DLD1 (cell line): Measurements from ENCODE around the gene DNHD1.
"Not testable (repeated sequence)": the region's sequence is repeated elsewhere in the genome, so short reads cannot be mapped to it uniquely, and the experiment has no call there.

ENCODE experiments used
- in situ Hi-C: cut with HindIII; loops from 2 replicates; pipeline ENCODE4 v1.10.0; 2017; ENCODE audit warnings: low sequenced_read_pairs

DNHD1 gene

DNA sequence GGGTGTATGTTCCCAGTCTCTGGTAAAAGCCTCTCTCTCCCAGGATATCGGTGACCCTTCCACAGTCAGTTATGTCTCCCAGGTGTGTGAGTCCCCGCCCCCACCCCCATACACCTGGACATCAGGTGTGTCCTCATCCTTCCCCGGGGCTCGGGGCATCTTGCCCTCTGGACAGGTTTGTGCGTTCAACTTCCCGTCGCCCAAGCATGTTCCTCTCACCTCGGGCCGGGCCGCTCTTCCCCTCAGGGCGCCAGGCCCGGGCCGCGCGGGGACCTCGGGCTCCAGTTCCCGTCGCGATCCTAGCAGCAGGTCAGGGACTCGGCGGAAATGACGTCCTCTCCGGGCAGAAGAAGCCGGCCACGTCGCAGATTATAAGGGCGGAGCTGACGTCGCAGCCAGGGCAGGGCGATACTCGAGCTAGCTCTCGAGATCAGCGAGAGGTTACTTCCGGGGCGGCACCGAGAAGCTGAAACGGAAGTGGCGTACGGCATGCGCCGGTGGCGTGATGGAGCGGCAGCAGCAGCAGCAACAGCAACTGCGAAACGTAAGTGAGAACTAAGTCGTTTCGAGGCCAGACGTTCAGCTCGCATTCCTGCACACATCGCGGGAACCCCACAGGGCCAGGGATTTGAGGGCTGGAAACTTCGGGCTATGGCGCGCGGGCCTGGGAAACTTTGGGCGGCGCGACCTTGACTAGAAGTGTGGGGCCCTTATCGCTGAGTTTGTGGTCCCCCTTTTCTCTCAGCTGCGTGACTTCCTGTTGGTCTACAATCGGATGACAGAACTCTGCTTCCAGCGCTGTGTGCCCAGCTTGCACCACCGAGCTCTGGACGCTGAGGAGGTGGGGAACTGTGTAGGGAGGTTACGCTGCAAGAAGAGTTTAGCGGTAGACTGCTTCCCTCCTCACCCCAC, 15.8 kb upstream of the DNHD1 start, which contains the start of the genes ARFIP2 and TIMM10B:
ARFIP2 (minus strand) TSS at position 320 of the 912 bp plus-strand sequence. CDS start 910 bp downstream, outside the sequence.
TIMM10B (plus strand) TSS at position 490 of the 912 bp plus-strand sequence; CDS start at position 506, 16 bp downstream.
- in situ Hi-C loops, result no loop called here

DNA sequence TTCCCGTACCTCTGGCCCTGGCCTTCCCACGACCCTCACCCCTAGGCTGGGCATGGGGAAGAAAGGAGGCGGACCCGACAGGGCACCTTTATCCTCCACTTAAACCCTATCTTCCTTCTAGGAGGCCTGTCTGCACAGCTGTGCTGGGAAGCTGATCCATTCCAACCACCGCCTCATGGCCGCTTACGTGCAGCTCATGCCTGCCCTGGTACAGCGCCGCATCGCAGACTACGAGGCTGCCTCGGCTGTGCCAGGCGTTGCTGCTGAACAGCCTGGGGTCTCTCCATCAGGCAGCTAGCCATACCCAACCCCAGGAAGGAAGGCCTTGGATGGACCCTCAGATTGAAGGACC, 15.2 kb upstream of the DNHD1 start:
- in situ Hi-C loops, result no loop called here

DNA sequence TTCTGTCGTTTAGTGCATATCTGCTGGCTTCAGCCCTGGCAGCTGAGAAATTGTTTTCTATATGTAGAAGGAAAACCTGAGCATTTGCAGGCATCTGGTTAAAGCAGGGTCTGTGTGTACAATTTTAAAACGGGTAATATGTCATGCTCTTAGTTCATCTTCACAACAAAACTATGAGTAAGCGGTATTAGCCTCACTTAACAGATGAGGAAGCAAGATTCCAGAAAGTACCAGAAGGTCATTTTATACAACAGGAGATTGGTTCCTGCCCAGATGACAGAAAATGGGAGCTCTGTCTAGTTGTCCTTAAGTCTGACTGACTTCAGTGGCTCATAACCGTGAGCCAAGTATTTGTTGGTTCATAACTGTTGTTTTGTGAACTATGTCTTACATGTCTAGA, 14.6 kb upstream of the DNHD1 start:
- in situ Hi-C loops, result no loop called here

DNA sequence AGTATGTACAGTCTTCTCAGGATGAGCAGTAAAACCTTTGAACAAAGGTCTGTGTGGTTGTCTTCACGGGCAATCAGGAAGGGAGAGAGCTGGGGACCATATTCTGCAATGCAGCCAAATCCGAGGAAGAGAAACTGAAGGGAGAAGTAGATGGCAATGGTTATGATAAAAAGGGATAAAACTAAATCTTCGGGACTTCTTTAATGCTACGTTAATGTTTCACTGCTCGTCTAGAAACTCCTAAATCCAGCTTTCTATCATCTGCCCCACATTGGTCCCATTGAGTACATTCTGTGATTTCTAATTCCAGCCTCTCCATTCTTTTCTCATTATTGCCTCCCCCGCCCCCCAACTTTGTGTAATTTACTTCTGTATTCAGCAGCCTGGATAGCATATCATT, 14.1 kb upstream of the DNHD1 start:
- in situ Hi-C loops, result no loop called here

DNA sequence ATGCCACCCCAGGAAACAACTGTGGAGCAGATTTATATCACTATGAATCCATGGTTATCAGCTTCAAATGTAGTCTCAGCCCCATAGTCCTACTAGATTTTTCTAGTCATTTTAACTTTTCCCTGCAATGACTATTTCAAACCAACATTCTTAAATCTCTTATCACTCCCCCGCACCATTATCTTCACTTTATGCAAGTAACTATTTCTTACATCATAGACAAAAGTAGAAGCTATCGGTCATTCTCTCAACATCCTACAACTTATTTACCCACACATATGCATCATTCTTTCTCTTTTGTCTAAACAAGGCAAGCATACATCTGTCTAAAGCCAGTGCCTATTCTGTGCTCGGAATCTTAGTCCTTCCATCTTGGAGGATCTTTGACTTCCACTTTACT, 11.4 kb upstream of the DNHD1 start:
- in situ Hi-C loops, result no loop called here

DNA sequence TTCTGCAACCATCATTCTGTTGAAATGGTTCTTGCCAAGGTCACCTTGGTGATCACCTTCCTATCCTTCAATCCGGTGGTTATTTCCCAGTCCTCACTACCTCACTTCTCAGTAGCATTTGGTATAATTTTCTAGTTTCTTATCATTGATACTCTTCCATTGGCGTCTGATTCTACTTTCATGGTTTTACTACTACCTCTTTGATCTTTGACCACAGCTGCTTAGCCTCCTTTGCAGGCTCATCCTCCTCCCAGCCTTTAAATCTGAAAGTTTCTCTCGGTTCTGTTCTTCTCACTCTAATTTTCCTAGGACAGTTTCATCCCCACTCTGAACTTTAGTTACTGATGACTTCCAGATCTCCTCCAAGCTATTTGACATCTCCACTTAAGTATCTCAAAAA, 10.8 kb upstream of the DNHD1 start:
- in situ Hi-C loops, result no loop called here

DNA sequence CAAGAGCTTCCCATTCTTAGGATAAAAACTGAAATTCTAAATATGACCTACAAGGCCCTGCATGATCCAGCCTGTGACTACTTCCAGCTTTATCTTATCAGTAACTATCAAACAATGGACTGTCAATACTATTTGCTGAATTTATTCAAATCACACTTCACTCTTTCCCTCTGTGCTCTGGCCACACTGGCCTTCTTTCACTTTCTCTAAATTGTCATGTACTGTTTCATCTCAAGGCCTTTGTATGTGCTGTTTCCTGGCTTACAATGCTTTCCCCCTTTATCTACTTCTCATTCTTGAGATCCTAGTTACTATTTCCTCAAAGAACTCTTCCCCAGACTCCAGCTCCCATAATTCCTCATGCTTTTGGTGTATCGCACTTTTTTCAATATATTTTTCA, 10.1 kb upstream of the DNHD1 start:
- in situ Hi-C loops, result no loop called here

DNA sequence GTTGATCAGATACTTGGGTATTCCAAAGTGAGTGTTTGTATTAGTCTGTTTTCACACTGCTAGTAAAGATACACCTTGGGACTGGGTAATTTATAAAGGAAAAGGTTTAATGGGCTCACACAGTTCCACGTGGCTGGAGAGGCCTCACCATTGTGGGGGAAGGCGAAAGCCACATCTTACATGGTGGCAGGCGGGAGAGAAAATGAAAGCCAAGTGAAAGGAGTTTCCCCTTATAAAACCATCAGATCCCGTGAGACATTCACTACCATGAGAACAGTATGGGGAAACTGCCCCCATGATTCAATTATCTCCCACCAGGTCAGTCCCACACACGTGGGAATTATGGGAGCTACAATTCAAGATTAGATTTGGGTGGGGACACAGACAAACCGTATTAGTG, 8.7 kb upstream of the DNHD1 start:
- in situ Hi-C loops, result no loop called here

DNA sequence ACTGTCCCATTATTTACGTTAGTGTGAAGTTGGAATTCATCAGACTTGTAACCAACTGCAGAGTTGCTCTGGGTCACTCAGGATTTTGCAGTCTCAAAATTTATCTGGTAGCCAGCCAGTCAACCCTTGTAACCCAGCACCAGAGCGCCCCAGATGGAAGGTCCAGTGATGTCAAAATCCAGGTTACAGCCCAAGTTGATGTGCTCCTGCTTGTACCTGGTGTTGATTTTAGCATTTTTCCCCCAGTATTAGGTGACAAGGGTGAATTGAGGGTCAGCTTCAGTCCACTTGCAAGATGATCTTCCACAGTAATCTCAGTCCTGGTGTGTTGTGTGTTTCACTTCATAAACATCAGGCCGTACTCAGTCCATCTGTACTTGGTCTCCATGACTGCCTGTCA, 8.3 kb upstream of the DNHD1 start:
- in situ Hi-C loops, result no loop called here

DNA sequence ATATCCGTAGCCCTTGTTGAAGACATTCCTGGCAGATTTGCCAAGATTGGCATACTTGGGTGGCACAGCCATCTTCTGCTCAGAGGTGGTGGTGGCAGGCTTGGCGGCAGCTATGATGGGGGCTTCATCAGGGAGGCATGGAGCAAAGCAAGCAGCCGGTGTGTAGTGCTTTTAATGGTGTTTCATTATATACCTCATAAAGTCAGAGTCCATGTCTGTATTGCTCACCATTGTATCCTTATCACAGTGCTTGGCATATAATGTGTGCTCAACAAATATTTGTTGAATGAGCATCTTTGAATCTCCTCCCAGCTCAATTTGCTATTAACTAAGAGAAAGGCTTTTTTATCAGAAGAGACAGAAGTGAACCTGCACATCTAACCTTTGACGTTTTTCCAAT, 7.8 kb upstream of the DNHD1 start:
- in situ Hi-C loops, result no loop called here

DNA sequence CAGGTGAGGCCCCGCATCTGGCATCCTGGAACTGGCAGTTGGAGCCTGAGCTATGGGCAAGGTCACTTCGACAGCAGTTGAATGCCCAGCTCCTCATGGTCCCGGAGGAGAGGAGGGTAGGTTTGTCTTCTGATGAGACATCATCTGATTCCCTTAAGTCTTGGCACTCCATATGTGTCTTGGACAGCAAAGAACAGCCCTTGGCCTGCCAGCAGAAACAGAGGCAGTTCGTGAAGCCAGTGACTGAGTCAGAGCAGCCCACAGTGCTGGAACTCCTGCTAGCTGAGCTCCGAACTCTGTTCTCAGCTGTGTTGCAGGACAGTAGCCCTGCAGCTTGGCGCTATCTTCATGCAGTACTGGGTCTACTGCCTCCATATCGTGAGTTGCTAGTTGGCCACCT, 1.0 kb downstream of the DNHD1 start:
- in situ Hi-C loops, result no loop called here

DNA sequence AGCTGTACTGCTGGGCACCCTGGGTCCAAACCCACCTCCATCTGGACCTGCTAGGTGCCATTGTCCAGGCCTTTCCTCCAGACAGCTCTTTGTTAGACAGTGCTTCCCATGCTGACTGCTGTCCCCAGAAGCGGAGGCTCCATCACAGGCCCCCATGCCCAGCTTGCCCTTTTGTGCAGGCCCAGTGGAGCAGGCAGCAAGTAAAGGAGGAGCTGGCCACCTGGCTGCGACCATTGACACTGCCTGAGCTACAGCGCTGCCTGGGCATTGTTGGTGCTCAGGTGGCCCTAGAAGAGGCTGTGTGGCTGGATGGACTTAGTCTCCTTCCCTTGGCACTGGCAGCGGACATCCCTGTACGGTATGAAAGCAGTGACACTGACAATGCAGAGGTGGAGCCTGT, 1.5 kb downstream of the DNHD1 start:
- in situ Hi-C loops, result no loop called here

DNA sequence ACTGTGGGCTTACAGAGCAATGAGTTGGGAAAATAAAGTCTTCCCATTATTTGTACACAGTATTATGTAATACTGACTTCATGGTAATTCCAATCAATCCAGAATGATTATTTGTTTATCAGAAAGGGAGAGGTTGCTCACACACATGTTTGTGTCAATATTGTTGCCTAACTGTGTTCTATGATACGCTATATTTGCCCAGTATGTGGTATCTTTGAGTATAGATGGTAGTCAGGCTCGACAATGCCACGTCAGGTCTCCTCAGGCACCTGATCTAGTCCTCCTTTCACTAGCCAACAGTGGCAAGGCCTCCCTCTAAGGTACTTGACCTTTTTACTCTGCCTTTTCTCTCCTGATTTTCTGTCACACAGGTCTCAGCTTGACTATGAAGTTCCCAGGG, 5.3 kb downstream of the DNHD1 start:
- in situ Hi-C loops, result no loop called here

DNA sequence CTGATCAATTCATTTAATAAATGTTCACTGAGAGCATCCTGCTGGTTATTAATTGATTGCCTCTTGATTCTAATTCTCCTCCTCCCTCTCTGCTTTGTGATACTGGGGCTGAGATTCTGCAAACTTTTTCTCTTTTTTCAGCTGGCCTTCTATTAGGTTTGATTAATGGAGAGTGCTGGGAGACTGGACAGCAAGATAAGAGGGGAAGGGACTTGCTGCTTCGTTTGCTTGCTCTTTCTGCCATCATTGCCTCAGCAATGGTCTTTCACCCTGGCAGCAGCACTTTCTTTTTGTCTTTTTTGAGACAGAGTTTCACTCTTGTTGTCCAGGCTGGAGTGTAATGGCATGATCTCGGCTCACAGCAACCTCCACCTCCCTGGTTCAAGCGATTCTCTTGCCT, 7.1 kb downstream of the DNHD1 start:
- in situ Hi-C loops, result no loop called here

DNA sequence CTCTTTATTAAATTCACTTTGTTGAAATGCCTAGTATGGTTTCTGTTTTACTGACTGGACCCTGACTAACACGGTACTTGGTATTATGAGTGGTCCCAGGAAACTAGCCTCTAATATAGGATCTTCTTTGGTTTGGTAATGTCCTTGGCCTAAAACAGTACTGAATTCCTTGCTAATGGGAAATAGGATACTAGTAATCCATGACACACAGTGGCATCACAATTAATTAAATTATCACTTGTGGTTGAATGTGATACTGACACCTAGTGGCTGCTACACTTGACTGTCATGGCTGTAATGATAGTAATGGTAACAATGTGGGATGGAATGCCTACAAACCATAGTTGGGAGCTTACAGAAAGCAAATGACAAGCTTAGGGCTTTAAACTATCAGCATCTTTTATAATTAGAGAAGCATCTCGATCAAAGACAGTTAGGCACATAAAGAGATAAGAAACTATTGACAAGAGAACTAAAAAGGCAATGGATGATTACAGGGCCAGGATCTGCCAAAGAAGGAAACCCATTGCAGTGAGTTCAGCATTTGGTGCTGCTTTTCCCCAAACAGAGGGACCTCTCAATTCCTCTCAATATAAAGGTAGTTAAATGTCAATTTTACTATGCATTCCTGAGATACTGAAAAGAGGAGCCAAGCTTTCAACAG, 8.6 kb downstream of the DNHD1 start:
- in situ Hi-C loops, result no loop called here

DNA sequence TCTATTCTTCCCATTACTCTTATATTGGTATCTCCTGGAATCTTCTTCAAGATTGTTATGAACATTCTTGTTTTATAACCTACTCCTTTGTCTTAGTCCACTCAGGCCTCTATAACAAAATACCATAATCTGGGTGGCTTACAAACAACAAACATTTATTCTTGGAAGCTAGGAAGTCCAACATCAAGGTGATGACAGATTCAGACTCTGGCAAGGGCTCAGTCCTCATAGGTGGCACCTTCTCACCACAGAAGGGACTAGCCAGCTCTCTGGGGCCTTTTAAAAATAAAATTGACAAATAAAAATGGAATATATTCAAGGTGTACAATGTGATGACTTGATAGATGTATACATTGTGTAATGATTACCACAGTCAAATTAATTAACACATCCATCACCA, 19.8 kb downstream of the DNHD1 start:
- in situ Hi-C loops, result no loop called here

DNA sequence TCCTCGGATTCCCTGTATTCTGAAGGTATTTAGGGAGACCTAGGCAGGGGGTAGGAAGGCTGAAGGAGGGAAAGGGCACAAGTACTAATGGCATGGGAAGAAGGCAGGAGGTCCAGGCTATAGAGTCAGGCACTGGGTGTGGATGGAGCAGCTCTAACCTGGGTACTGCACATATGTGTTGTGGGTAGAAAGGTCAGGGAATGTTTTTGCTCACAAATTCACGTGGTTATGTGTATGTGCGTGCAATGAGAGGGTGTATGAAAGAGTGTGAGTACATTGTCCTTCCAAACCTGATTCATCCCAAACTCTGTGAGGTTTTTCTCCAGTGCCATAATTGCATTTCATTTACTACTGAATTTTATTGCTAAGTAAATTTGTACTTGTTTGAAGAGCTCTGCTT, 23.2 kb downstream of the DNHD1 start:
- in situ Hi-C loops, result no loop called here

DNA sequence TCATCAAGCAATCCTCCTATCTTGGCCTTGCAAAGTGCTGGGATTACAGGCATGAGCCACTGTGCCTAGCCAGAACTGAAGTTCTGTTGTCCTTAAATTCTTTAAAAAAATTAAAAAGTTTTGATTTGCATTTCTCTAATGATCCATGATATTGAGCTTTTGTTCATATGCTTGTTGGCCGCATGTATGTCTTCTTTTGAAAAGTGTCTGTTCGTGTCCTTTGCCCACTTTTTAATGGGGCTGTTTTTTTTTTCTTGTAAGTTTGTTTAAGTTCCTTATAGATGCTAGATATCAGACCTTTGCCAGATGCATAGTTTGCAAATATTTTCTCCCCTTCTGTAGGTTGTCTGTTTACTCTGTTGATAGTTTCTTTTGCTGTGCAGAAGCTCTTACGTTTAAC, 24.9 kb downstream of the DNHD1 start:
- in situ Hi-C loops, result not testable (repeated sequence)

DNA sequence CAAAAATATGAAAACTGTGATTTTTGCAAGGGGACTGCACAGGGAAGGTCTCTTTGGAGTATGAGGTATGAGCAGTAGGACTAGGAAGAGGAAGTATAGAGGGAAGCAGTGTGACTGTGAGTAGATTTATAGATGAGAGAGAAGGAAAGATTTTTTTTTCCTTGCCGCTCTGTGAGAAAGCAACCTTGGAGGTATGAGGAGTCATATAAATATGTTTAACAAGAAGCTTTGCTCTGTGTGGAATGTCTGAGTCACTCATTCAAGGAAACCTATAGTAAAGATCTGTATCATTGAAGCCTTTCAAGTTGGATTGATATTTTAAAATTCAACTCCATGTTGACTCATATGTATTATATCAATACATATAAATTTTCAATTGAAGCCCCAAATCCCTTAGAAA, 26.2 kb downstream of the DNHD1 start:
- in situ Hi-C loops, result no loop called here

DNA sequence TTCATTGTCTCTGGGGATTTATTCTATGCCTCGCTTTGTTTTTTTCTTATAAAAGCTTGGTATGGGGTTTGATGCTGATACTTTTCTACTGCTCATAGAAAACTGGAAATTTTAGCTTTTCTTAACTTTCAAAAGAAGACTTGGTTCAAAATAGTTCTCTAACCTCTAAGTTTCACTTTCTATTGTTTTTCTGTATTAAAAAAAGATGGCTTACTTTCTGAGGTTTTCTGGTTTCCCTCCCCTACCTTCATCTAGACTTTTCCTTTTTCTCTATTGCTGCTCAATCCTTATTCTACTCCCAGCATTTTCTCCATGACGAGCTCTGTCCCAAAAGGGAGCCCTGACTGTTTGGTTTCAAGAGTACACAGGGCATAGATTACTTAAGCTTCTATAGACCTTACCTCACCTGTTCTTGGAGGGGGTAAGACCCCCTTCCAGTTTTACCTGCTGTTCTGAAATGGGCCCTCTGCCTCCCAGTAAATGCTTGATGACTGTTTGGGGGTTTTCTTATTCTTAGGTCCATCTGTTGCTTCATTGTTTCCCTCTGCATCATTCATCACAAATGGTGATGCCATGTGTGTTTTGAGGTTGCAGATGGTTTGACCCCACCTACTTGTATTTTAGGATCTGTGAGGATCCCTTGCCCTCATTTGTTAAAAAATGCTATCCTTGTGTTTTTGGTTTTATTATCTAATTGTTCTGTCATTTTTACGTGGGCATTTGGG, 29.5 kb downstream of the DNHD1 start:
- in situ Hi-C loops, result no loop called here

DNA sequence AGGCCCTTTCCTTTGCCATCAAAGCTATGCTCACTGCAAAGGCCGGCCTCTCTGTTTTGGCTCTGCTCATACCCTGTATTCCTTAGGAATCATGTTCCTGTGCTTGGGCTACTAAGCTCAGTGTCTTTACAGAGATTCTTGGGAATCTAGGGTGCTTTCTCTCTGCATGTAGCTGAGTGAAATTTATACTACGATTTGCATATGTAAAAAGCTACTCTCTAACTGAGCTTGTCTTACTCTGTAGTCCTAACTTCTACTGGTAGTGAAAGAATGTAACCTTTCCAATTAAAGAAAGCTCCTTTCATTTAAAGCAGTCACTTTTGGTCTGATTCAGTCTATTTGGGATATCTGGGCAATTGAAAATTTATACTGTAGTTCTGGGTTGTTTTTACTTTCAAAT, 32.2 kb downstream of the DNHD1 start:
- in situ Hi-C loops, result no loop called here

DNA sequence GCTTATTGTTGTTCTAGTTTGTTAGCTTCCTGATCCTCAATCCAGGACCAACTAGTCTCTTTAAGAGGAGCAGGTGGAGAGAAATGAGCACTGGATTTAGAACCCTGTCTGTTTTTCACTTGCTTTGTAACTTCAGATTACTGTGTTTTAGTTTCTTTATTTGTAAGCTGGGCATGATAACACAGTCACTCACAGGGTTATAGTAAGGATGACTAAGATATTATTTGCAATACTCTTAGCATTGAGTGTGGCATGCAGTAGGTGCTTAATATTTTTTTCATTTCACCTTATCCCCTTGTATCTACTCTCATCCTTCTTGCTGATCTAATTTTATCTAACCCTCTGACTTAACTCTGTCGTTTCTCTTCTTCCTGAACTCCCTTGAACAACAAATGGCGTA, 33.8 kb downstream of the DNHD1 start:
- in situ Hi-C loops, result no loop called here
